HepG2 (cell line): ENCODE results near the gene TOB1. TPM values are rescaled to one million over a fixed set of nuclear protein-coding genes. Genes with fewer than 3 reads are reported as not detected.

Experiments
- ARNTL ChIP-seq: sonication (generic); formaldehyde crosslinking; IDR thresholded peaks from 2 replicates; pipeline ENCODE4 v1.4.0; 2020; ENCODE audit warnings: mild to moderate bottlenecking, missing genetic modification reagents
- ASH2L ChIP-seq: fragments of 300-600, 200-600 bp; sonication (generic); IDR thresholded peaks from 2 replicates; pipeline ENCODE4 v1.7.0; 2017; ENCODE audit warnings: low read depth, mild to moderate bottlenecking, moderate library complexity, mixed read lengths, low read length; ENCODE audit not compliant: insufficient read length
- CBX1 ChIP-seq: IDR thresholded peaks from one replicate; pipeline ENCODE4 v1.6.1; 2016; ENCODE audit warnings: antibody characterized with exemption, low read depth
- CCAR2 ChIP-seq: fragments of 200-400 bp; formaldehyde crosslinking; optimal IDR thresholded peaks from 2 replicates; pipeline ENCODE3; 2018; ENCODE audit warnings: low read depth, mild to moderate bottlenecking, low read length, moderate library complexity
- NR3C1 ChIP-seq: sonication (generic); formaldehyde crosslinking; IDR thresholded peaks from 2 replicates; pipeline ENCODE4 v1.4.0; 2020; ENCODE audit warnings: missing genetic modification reagents
- PHF5A ChIP-seq: IDR thresholded peaks from one replicate; pipeline ENCODE4 v1.6.1; 2018; ENCODE audit warnings: low read depth, missing genetic modification reagents; ENCODE audit not compliant: unreplicated experiment
- RAD21 ChIP-seq: fragments of 450-650 bp; formaldehyde crosslinking; IDR thresholded peaks from 2 replicates; pipeline ENCODE4 v1.5.0; 2020; ENCODE audit warnings: mild to moderate bottlenecking
- REL ChIP-seq: sonication (generic); formaldehyde crosslinking; conservative IDR thresholded peaks from 2 replicates; pipeline ENCODE4 v1.8.0; 2022; ENCODE audit warnings: mild to moderate bottlenecking, missing genetic modification reagents, moderate library complexity
- RELA ChIP-seq: sonication (generic); formaldehyde crosslinking; IDR thresholded peaks from 2 replicates; pipeline ENCODE4 v1.4.0; 2020; ENCODE audit warnings: missing genetic modification reagents
- SCMH1 ChIP-seq: sonication (generic); formaldehyde crosslinking; IDR thresholded peaks from 2 replicates; pipeline ENCODE4 v1.9.0; 2021; ENCODE audit warnings: missing genetic modification reagents, mild to moderate bottlenecking, borderline replicate concordance
- SRSF1 ChIP-seq: fragments of 200-400 bp; formaldehyde crosslinking; optimal IDR thresholded peaks from 2 replicates; pipeline ENCODE3; 2017; ENCODE audit warnings: mild to moderate bottlenecking, low read depth, low read length, moderate library complexity
- TBX2 ChIP-seq: sonication (generic); formaldehyde crosslinking; IDR thresholded peaks from 2 replicates; pipeline ENCODE4 v1.5.0; 2020; ENCODE audit warnings: missing genetic modification reagents, mild to moderate bottlenecking, borderline replicate concordance
- ZBTB1 ChIP-seq: sonication (generic); formaldehyde crosslinking; IDR thresholded peaks from 2 replicates; pipeline ENCODE4 v1.4.0; 2020; ENCODE audit warnings: missing genetic modification reagents, borderline replicate concordance
- ZFX ChIP-seq: sonication (generic); formaldehyde crosslinking; IDR thresholded peaks from 2 replicates; pipeline ENCODE4 v1.4.0; 2020; ENCODE audit warnings: mild to moderate bottlenecking, low read depth, missing genetic modification reagents, moderate library complexity
- ZNF10 ChIP-seq: sonication (generic); formaldehyde crosslinking; IDR thresholded peaks from 2 replicates; pipeline ENCODE4 v1.4.0; 2020; ENCODE audit warnings: mild to moderate bottlenecking, low read depth, missing genetic modification reagents, borderline replicate concordance
- ZNF230 ChIP-seq: sonication (generic); formaldehyde crosslinking; IDR thresholded peaks from 2 replicates; pipeline ENCODE4 v1.4.0; 2020; ENCODE audit warnings: mild to moderate bottlenecking, missing genetic modification reagents
- ZNF550 ChIP-seq: sonication (generic); formaldehyde crosslinking; IDR thresholded peaks from 2 replicates; pipeline ENCODE4 v1.4.0; 2020; ENCODE audit warnings: mild to moderate bottlenecking, missing genetic modification reagents, borderline replicate concordance
- ZNF557 ChIP-seq: sonication (generic); formaldehyde crosslinking; IDR thresholded peaks from 2 replicates; pipeline ENCODE4 v1.4.0; 2020; ENCODE audit warnings: missing genetic modification reagents
- ZNF766 ChIP-seq: sonication (generic); formaldehyde crosslinking; IDR thresholded peaks from 2 replicates; pipeline ENCODE4 v1.5.0; 2020; ENCODE audit warnings: missing genetic modification reagents, borderline replicate concordance
- polyA plus RNA-seq, 8 experiments: library from polyadenylated mRNA; depleted of rRNA in 3 of 8; stranded (reverse) in 7 of 8; unstranded in 1 of 8; fragments of >200 nt; fragmentation: Illumina TruSeq in 4 of 8; extraction: Trizol in 4 of 8; gene quantifications; 2 replicates each; pipeline versions ENCODE4 v1.2.1 to v1.2.3, GENCODE V29; 2011 to 2016; ENCODE audit warnings: low read depth in 4 of 8, missing spikeins in 1 of 8, mixed read lengths in 1 of 8; ENCODE audit not compliant: insufficient read depth in 1 of 8
- total RNA-seq, 5 experiments: library from RNA; depleted of rRNA; stranded (reverse); fragments of >200 nt; fragmentation: Illumina TruSeq; extraction: Trizol; gene quantifications; 2 replicates each; pipeline ENCODE4 v1.2.3, GENCODE V29; 2016; ENCODE audit warnings: low read depth in 1 of 5
- TF ChIP-seq, protein P1 (sequence below): sonication (generic); formaldehyde crosslinking; IDR thresholded peaks from 2 replicates; pipeline ENCODE4 v1.4.0; 2020; ENCODE audit warnings: missing genetic modification reagents
- TF ChIP-seq, protein P2 (sequence below): sonication (generic); formaldehyde crosslinking; IDR thresholded peaks from 2 replicates; pipeline ENCODE4 v1.5.0; 2020; ENCODE audit warnings: mild to moderate bottlenecking, missing genetic modification reagents, borderline replicate concordance
- TF ChIP-seq, protein P3 (sequence below): sonication (generic); formaldehyde crosslinking; IDR thresholded peaks from 2 replicates; pipeline ENCODE4 v1.4.0; 2020; ENCODE audit warnings: mild to moderate bottlenecking, missing genetic modification reagents
- TF ChIP-seq, protein P4 (sequence below): sonication (generic); formaldehyde crosslinking; IDR thresholded peaks from 2 replicates; pipeline ENCODE4 v1.4.0; 2020; ENCODE audit warnings: missing genetic modification reagents
- TF ChIP-seq, protein P5 (sequence below): sonication (generic); formaldehyde crosslinking; IDR thresholded peaks from 2 replicates; pipeline ENCODE4 v1.8.0; 2022; ENCODE audit warnings: low read depth, missing genetic modification reagents

TOB1 gene
- total and polyA plus RNA-seq, 2 of the 13 experiments (the other 11 are each of a cell fraction or from before 2014, with no cell fraction given) = 21.9 to 57.7 TPM

DNA sequence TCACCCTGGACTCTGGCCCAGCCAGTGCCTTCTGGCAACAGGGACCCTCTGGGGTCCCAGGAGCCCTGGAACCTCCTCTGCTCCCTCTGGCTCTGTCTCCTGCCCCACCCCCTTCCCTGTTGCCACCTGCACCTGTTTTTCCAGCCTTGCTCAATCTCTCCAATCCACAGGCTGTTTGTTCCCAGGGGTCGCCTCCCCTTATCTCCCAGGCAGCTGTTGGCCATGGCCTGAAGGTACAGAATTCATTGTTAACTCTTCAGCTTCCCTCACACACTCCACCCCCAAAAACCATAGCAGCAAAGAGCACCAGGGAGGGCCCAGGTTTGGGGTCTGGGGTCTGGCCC lies 39.3 kb upstream of the TOB1 start (continued):
- TF ChIP-seq, protein P1, sequence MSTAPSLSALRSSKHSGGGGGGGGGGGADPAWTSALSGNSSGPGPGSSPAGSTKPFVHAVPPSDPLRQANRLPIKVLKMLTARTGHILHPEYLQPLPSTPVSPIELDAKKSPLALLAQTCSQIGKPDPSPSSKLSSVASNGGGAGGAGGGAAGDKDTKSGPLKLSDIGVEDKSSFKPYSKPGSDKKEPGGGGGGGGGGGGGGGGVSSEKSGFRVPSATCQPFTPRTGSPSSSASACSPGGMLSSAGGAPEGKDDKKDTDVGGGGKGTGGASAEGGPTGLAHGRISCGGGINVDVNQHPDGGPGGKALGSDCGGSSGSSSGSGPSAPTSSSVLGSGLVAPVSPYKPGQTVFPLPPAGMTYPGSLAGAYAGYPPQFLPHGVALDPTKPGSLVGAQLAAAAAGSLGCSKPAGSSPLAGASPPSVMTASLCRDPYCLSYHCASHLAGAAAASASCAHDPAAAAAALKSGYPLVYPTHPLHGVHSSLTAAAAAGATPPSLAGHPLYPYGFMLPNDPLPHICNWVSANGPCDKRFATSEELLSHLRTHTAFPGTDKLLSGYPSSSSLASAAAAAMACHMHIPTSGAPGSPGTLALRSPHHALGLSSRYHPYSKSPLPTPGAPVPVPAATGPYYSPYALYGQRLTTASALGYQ (CRISPR knock-in tag) = peak; percentile 66; the same call in 1 of the 2 replicates
- peak; percentile 51 for TF ChIP-seq PHF5A (CRISPR knock-in tag)
- no peak for TF ChIP-seq ZBTB1
- TF ChIP-seq RELA (CRISPR knock-in tag) = peak; percentile 92; the same call in 1 of the 2 replicates
- no peak for TF ChIP-seq ZNF550 (CRISPR knock-in tag)
- peak; percentile 74 for TF ChIP-seq TBX2
- TF ChIP-seq, protein P2, sequence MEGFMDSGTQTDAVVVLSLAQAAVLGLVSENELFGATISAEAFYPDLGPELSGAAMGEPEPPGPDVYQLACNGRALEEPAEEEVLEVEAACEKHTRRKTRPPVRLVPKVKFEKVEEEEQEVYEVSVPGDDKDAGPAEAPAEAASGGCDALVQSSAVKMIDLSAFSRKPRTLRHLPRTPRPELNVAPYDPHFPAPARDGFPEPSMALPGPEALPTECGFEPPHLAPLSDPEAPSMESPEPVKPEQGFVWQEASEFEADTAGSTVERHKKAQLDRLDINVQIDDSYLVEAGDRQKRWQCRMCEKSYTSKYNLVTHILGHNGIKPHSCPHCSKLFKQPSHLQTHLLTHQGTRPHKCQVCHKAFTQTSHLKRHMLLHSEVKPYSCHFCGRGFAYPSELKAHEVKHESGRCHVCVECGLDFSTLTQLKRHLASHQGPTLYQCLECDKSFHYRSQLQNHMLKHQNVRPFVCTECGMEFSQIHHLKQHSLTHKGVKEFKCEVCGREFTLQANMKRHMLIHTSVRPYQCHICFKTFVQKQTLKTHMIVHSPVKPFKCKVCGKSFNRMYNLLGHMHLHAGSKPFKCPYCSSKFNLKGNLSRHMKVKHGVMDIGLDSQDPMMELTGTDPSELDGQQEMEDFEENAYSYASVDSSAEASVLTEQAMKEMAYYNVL (CRISPR knock-in tag) = 0 out of 2 replicates have a peak, but pooled peaks have one; percentile 20
- TF ChIP-seq, protein P3, sequence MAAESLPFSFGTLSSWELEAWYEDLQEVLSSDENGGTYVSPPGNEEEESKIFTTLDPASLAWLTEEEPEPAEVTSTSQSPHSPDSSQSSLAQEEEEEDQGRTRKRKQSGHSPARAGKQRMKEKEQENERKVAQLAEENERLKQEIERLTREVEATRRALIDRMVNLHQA (CRISPR knock-in tag) = 0 out of 2 replicates have a peak, but pooled peaks have one; percentile 39
- TF ChIP-seq ZNF10 (CRISPR knock-in tag) = no peak
- TF ChIP-seq CBX1 = no peak
- no peak for TF ChIP-seq ZNF766 (CRISPR knock-in tag)
- peak; percentile 66 for TF ChIP-seq ZFX (CRISPR knock-in tag)
- TF ChIP-seq CCAR2 = no peak
- TF ChIP-seq ZNF230 = no peak; the same call in 1 of the 2 replicates
- TF ChIP-seq, protein P4, sequence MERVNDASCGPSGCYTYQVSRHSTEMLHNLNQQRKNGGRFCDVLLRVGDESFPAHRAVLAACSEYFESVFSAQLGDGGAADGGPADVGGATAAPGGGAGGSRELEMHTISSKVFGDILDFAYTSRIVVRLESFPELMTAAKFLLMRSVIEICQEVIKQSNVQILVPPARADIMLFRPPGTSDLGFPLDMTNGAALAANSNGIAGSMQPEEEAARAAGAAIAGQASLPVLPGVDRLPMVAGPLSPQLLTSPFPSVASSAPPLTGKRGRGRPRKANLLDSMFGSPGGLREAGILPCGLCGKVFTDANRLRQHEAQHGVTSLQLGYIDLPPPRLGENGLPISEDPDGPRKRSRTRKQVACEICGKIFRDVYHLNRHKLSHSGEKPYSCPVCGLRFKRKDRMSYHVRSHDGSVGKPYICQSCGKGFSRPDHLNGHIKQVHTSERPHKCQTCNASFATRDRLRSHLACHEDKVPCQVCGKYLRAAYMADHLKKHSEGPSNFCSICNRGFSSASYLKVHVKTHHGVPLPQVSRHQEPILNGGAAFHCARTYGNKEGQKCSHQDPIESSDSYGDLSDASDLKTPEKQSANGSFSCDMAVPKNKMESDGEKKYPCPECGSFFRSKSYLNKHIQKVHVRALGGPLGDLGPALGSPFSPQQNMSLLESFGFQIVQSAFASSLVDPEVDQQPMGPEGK = peak; percentile 85
- TF ChIP-seq ASH2L = no peak
- TF ChIP-seq SRSF1 = no peak
- no peak for TF ChIP-seq NR3C1 (CRISPR knock-in tag)
- TF ChIP-seq ARNTL (CRISPR knock-in tag) = peak; percentile 84; the same call in 1 of the 2 replicates
- TF ChIP-seq, protein P5, sequence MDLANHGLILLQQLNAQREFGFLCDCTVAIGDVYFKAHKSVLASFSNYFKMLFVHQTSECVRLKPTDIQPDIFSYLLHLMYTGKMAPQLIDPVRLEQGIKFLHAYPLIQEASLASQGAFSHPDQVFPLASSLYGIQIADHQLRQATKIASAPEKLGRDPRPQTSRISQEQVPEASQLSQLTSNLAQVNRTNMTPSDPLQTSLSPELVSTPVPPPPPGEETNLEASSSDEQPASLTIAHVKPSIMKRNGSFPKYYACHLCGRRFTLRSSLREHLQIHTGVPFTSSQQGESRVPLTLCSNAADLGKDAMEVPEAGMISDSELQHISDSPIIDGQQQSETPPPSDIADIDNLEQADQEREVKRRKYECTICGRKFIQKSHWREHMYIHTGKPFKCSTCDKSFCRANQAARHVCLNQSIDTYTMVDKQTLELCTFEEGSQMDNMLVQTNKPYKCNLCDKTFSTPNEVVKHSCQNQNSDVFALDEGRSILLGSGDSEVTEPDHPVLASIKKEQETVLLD = no peak
- no peak for TF ChIP-seq SCMH1 (CRISPR knock-in tag)
- TF ChIP-seq ZNF557 (CRISPR knock-in tag) = no peak
- no peak; the same call in 1 of the 2 replicates for TF ChIP-seq REL (CRISPR knock-in tag)
- no peak for TF ChIP-seq RAD21 (CRISPR knock-in tag)
